Endothelial cell (in vitro differentiated cells): ENCODE results near the gene RHBDL1. TPM values are rescaled to one million over a fixed set of nuclear protein-coding genes. Genes with fewer than 3 reads are reported as not detected.

Experiments used
- DNase-seq: peaks from one replicate; pipeline ENCODE4 v3.0.0; 2021; ENCODE audit warnings: low spot score
- H3K27ac Mint-ChIP-seq: one replicate; pipeline ENCODE4 v1.8.0; 2021; ENCODE audit warnings: mixed read lengths, inconsistent platforms; ENCODE audit not compliant: unreplicated experiment
- H3K27me3 Mint-ChIP-seq: one replicate; pipeline ENCODE4 v1.8.0; 2021; ENCODE audit warnings: mild to moderate bottlenecking, moderate library complexity, mixed read lengths, inconsistent platforms; ENCODE audit not compliant: unreplicated experiment
- H3K36me3 Mint-ChIP-seq: one replicate; pipeline ENCODE4 v1.8.0; 2021; ENCODE audit warnings: mild to moderate bottlenecking, low read depth, mixed read lengths, inconsistent platforms; ENCODE audit not compliant: unreplicated experiment
- H3K4me1 Mint-ChIP-seq: one replicate; pipeline ENCODE4 v1.8.0; 2021; ENCODE audit warnings: mild to moderate bottlenecking, mixed read lengths, inconsistent platforms; ENCODE audit not compliant: unreplicated experiment
- H3K4me3 Mint-ChIP-seq: one replicate; pipeline ENCODE4 v1.8.0; 2021; ENCODE audit warnings: mild to moderate bottlenecking, mixed read lengths, inconsistent platforms; ENCODE audit not compliant: unreplicated experiment
- H3K9me3 Mint-ChIP-seq: one replicate; pipeline ENCODE4 v1.8.0; 2021; ENCODE audit warnings: mixed read lengths, inconsistent platforms; ENCODE audit not compliant: unreplicated experiment
- CTCF ChIP-seq: fragments of 200-600 bp; sonication (generic); IDR thresholded peaks from one replicate; pipeline ENCODE4 v1.5.0; 2021; ENCODE audit warnings: antibody characterized with exemption; ENCODE audit not compliant: unreplicated experiment
- total RNA-seq: library from RNA; stranded (reverse); fragmentation: NEBNext Ultra II Directional; extraction: Animal tissue kit (Norgen Biotek cat#: 25700); gene quantifications from one replicate; pipeline ENCODE4 v1.2.1, GENCODE V29; 2021; ENCODE audit not compliant: unreplicated experiment

The RHBDL1 gene
- total RNA-seq, 1 donor from 2014 or later, result 1.6 TPM

GRCh38 chr16:695355-696089 is 20.1 kb downstream of the RHBDL1 start:
- no peak for TF ChIP-seq CTCF
- H3K4me1 Mint-ChIP-seq, result no peaks in the 10 kb centered on the region
- H3K27me3 Mint-ChIP-seq, result peaks cover 25% of the 10 kb centered on the region
- no peak overlapping the region for H3K4me3 Mint-ChIP-seq
- H3K9me3 Mint-ChIP-seq, result no peaks in the 10 kb centered on the region
- no peak overlapping the region for H3K27ac Mint-ChIP-seq
- no peaks in the 10 kb centered on the region for H3K36me3 Mint-ChIP-seq
- DNase-seq, result no peak

DNA sequence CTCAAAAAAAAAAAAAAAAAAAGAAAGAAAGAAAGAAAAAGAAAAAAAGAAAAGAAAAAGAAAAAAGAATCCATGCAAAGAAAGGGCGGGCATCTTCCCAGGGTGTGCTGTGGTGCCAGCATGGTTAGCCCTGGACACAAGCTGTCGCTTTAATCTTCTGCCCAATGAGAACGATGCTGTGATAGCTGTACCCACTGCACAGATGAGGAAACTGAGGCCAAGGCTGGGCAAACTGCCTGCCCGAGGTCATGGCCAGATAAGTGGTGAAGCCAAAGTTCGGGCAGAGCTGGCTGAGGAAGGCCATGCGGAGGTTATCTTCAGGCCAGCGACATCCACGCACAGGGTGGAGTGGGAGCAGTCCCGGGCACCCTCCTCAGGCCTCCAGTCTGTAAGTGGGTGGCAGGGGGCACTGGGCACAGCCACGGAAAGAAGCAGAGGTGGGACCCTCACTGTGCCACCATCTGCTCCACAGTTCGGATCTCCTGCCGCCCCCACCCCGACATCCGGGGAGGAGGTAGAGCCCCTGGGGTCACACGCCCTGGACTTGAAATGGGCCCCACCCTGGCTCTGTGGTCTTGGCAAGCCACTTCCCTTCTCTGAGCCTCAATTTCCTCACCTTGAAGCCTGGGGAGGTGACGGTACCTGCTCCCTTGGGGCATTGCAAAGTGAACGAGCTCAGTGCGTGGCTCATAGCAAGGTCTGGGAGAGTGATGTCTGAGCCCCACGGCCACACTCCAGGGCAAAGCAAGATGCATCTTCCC is 23.6 kb downstream of the RHBDL1 start:
- H3K27ac Mint-ChIP-seq, result no peak overlapping the region
- no peaks in the 10 kb centered on the region for H3K4me1 Mint-ChIP-seq
- no peak for TF ChIP-seq CTCF
- no peak for DNase-seq
- H3K9me3 Mint-ChIP-seq, result no peaks in the 10 kb centered on the region
- peaks cover 26% of the 10 kb centered on the region for H3K27me3 Mint-ChIP-seq
- no peaks in the 10 kb centered on the region for H3K36me3 Mint-ChIP-seq
- H3K4me3 Mint-ChIP-seq, result no peak overlapping the region

- peak; percentile 77 for DNase-seq
These were observed 25.5 kb downstream of the RHBDL1 start for GRCh38 chr16:700684-701584.

GRCh38 chr16:702341-702740 is 26.9 kb downstream of the RHBDL1 start:
- peaks cover 18% of the 10 kb centered on the region for H3K27me3 Mint-ChIP-seq

More at GRCh38 chr16:700684-701584, 25.5 kb downstream of the RHBDL1 start:
- no peaks in the 10 kb centered on the region for H3K9me3 Mint-ChIP-seq
- H3K27me3 Mint-ChIP-seq, result peaks cover 19% of the 10 kb centered on the region
- H3K36me3 Mint-ChIP-seq, result no peaks in the 10 kb centered on the region
- TF ChIP-seq CTCF, result no peak
- no peak overlapping the region for H3K4me3 Mint-ChIP-seq
- no peaks in the 10 kb centered on the region for H3K4me1 Mint-ChIP-seq
- no peak overlapping the region for H3K27ac Mint-ChIP-seq

More at GRCh38 chr16:702341-702740, 26.9 kb downstream of the RHBDL1 start:
- TF ChIP-seq CTCF, result no peak
- no peaks in the 10 kb centered on the region for H3K36me3 Mint-ChIP-seq
- no peaks in the 10 kb centered on the region for H3K9me3 Mint-ChIP-seq
- DNase-seq, result no peak
- no peaks in the 10 kb centered on the region for H3K4me1 Mint-ChIP-seq
- H3K4me3 Mint-ChIP-seq, result no peak overlapping the region
- no peak overlapping the region for H3K27ac Mint-ChIP-seq
